GM19328 (cell line): Measurements from ENCODE around the gene RIF1.
A peak's percentile ranks its signal among the peaks of the same experiment; 100 is the strongest.
"Not testable (repeated sequence)": the region's sequence is repeated elsewhere in the genome, so short reads cannot be mapped to it uniquely, and the experiment has no call there.

Experiments
- ATAC-seq: cut with Tn5 transposase; IDR thresholded peaks from one replicate; pipeline ENCODE4 v1.9.1; 2021; ENCODE audit warnings: mild to moderate bottlenecking, moderate library complexity; ENCODE audit not compliant: unreplicated experiment

The RIF1 gene

GRCh38 chr2:151408788-151409600 lies 708 bp upstream of the RIF1 start:
- ATAC-seq: no peak

- ATAC-seq: peak; percentile 41
Observed at GRCh38 chr2:151410485-151410834, 758 bp downstream of the RIF1 start.

- no peak for ATAC-seq
Observed at GRCh38 chr2:151417650-151418049, 7.9 kb downstream of the RIF1 start.

DNA sequence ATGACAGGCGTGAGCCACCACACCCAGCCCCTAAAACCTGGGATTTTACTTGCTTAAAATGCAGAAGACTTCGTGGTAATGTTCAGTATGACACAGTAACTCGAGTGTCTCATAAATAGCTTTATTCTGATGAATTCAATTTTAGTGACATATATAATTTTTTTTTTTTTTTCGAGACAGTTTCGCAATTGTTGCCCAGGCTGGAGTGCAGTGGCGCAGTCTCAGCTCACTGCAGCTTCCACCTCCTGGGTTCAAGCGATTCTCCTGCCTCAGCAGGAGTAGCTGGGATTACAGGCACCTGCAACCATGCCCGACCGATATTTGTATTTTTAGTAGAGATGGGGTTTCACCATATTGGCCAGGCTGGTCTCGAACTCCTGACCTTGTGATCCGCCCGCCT lies 12.0 kb downstream of the RIF1 start:
- ATAC-seq: not testable (repeated sequence)

- no peak for ATAC-seq
Observed at GRCh38 chr2:151422917-151423439, 13.3 kb downstream of the RIF1 start.

- no peak for ATAC-seq
Observed at GRCh38 chr2:151423760-151424159, 14.1 kb downstream of the RIF1 start.

DNA sequence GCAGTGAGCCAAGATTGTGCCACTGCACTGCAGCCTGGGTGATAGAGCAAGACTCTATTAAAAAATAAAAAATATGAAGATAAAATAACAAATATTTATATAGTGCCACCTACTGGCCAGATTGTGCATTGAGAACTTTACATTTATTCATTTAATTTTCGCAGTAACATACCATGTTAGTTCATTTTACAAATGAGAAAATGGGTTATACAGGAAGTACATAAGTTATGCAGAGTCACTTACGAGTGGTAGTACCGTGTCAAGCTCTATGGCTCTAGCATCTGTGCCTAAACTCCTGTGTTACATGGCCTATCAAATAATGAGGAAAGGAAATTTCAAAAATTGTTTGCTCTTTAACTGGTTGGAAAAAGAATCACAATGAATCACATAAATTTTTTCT lies 27.9 kb downstream of the RIF1 start:
- ATAC-seq: no peak

- ATAC-seq: no peak
Observed at GRCh38 chr2:151438506-151438905, 28.8 kb downstream of the RIF1 start.

DNA sequence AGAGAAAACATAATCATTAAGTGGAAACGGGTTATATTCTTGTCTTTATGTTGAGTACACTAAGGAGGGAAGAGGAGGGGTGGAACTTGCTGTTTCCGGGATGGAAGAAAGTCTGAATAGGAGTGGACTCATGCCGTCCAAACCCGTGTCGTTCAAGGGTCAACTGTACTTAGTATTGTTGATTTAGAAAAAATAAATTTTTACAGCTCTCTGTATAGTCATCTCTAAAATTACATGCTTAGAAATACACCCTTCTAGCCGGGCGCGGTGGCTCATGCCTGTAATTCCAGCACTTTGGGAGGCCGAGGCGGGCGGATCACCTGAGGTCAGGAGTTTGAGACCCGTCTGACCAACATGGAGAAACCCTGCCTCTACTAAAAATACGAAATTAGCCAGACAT lies 29.4 kb downstream of the RIF1 start:
- no peak for ATAC-seq

GRCh38 chr2:151459358-151459757 lies 49.7 kb downstream of the RIF1 start:
- ATAC-seq: no peak

- ATAC-seq: no peak
Observed at GRCh38 chr2:151465771-151466170, 56.1 kb downstream of the RIF1 start.

- ATAC-seq: no peak
Observed at GRCh38 chr2:151470556-151470955, 60.9 kb downstream of the RIF1 start.

GRCh38 chr2:151472966-151473365 lies 63.3 kb downstream of the RIF1 start:
- no peak for ATAC-seq

- ATAC-seq: no peak
Observed at GRCh38 chr2:151475071-151475470, 65.4 kb downstream of the RIF1 start.

DNA sequence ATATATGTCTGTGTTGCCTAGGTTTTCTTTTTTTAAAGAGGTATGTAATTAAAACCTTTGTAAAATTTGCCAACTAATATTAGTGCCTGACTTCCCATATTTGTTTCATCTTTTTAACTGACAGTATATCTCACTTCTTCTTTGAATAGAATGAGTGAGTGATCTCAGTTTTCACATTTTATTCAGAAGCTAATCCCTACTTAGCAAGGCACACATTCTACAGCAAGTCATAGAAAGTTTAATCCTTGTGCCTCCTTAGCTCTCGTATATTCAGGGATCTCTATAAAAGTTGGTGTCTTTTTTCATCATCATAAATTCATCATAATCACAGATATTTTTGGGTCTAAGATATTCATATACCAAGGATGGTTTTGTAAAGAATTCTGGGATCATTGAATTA lies 66.6 kb downstream of the RIF1 start:
- no peak for ATAC-seq

- ATAC-seq: no peak
Observed at GRCh38 chr2:151478011-151478410, 68.3 kb downstream of the RIF1 start.

- ATAC-seq: no peak
Observed at GRCh38 chr2:151481744-151482143, 72.0 kb downstream of the RIF1 start.

- no peak for ATAC-seq
Observed at GRCh38 chr2:151482171-151482725, 72.5 kb downstream of the RIF1 start.

DNA sequence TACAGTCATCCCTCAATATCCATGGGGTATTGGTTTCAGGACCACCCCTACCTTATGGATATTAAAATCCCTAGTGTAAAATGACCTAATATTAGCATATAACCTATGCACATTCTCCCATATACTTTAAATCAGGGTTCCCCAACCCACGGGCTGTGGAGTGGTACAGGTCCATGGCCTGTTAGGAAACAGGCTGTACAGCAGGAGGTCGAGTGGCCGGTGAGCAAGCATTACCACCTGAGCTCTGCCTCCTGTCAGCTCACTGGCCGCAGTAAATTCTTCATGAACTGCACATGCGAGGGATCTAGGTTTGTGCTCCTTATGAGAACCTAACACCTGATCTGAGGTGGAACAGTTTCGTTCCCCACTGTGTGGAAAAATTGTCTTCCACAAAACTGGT lies 73.8 kb downstream of the RIF1 start:
- ATAC-seq: no peak

DNA sequence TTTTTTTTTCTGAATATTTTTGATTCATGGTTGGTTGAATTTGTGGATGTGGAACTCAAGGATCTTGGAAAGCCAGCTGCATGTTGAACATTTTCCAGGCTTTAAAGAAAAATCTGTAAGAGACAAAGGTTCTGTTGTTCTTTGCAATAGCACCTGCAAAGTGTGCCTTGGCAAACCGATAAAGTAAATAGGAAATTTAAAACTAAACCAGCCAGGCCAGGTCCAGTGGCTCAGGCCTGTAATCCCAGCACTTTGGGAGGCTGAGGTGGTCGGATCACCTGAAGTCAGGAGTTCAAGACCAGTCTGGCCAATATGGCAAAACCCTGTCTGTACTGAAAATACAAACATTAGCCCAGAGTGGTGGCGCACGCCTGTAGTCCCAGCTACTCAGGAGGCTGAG lies 74.4 kb downstream of the RIF1 start:
- ATAC-seq: no peak

GRCh38 chr2:151486053-151486452 lies 76.4 kb downstream of the RIF1 start:
- no peak for ATAC-seq

DNA sequence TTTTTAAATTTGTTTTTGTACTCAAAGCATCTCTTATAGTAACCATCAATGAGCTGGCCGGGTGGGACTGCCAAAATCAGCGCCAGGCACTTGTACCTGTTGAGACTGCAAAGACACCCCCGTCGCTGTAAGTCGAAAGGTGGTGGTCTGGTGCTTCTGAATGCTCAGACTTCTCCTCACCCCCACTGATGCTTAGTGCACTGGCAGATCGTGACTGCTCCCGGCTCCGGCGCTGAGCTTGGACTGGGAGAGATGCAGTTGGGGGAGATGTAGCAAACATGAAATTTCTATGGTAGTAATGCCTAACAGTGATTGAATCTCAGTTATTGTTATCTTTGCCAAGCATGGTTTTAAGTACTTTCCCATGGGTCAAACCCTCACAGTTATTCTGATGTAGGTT lies 80.6 kb downstream of the RIF1 start:
- ATAC-seq: no peak

- ATAC-seq: no peak
Observed at GRCh38 chr2:151491496-151491895, 81.8 kb downstream of the RIF1 start.
